Tibial nerve (tissue), 4 donors: ENCODE measurements around the gene E2F4. TPM values are rescaled to one million over a fixed set of nuclear protein-coding genes. Genes with fewer than 3 reads are reported as not detected.

ENCODE experiments used
- DNase-seq, 2 donors: peaks; one replicate each; pipeline ENCODE4 v3.0.0-alpha.2; 2019; ENCODE audit warnings: low spot score in 2 of 2
- H3K27ac ChIP-seq, 4 donors: fragments of 200-600 bp; sonication (generic) in 3 of 4; one replicate each; pipeline ENCODE4 v1.5.1; 2017 to 2019; ENCODE audit warnings: mild to moderate bottlenecking in 1 of 4
- H3K27me3 ChIP-seq, 2 donors: fragments of 200-600 bp; sonication (generic) in 1 of 2; one replicate each; pipeline versions ENCODE4 v1.5.1 to v1.6.0; 2017 to 2019
- H3K36me3 ChIP-seq, 3 donors: fragments of 200-600 bp; sonication (generic); one replicate each; pipeline ENCODE4 v1.5.1; 2018 to 2019
- H3K4me1 ChIP-seq, 4 donors: fragments of 200-600 bp; sonication (generic) in 3 of 4; one replicate each; pipeline ENCODE4 v1.5.1; 2017 to 2019
- H3K4me3 ChIP-seq, 4 donors: fragments of 200-600 bp; sonication (generic) in 3 of 4; one replicate each; pipeline ENCODE4 v1.5.1; 2017 to 2019; ENCODE audit warnings: mild to moderate bottlenecking in 1 of 4, moderate library complexity in 1 of 4
- H3K9me3 ChIP-seq, 4 donors: fragments of 200-600 bp; sonication (generic) in 3 of 4; one replicate each; pipeline ENCODE4 v1.5.1; 2017 to 2019
- CTCF ChIP-seq, 5 experiments: fragments of 200-600 bp in 3 of 5; fragments of 450-650 bp in 2 of 5; sonication (generic) in 3 of 5; IDR thresholded peaks; one replicate each; pipeline ENCODE4 v1.5.1; 2016 to 2019; ENCODE audit warnings: antibody characterized with exemption in 5 of 5, mild to moderate bottlenecking in 3 of 5, moderate library complexity in 2 of 5
- EP300 ChIP-seq, 2 donors: sonication (generic); formaldehyde crosslinking; IDR thresholded peaks; one replicate each; pipeline ENCODE4 v1.6.1; 2017; ENCODE audit warnings: antibody characterized with exemption in 2 of 2, mild to moderate bottlenecking in 1 of 2
- POLR2A ChIP-seq, 2 donors: fragments of 450-650 bp; IDR thresholded peaks; one replicate each; pipeline ENCODE4 v1.6.1; 2017; ENCODE audit warnings: antibody characterized with exemption in 2 of 2, mild to moderate bottlenecking in 2 of 2, moderate library complexity in 2 of 2
- WGBS, 2 donors: methylation state at CpG; one replicate each; pipeline ENCODE4 v1.1.5; 2018; 5-methylcytosine and 5-hydroxymethylcytosine counted together
- total RNA-seq, 4 donors: library from RNA; depleted of rRNA; stranded (reverse); fragments of >200 nt; gene quantifications; one replicate each; pipeline ENCODE4 v1.1.0, GENCODE V29; 2016

Gene E2F4
- total RNA-seq, 4 donors from 2014 or later = 60.1 to 119 (median 99.8) TPM

DNA sequence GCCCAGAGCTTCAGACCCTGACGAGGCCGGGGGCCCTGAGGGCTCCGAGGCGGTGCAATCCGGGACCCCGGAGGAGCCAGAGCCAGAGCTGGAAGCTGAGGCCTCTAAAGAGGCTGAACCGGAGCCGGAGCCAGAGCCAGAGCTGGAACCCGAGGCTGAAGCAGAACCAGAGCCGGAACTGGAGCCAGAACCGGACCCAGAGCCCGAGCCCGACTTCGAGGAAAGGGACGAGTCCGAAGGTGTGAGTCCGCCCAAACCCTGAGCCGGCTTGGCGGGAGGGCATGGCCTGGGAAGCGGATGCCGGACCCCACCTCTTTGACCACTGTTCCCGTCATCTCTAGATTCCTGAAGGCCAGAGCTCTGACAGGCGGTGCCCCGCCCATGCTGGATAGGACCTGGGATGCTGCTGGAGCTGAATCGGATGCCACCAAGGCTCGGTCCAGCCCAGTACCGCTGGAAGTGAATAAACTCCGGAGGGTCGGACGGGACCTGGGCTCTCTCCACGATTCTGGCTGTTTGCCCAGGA lies 17.2 kb upstream of the E2F4 start:
- peak overlapping the region; percentile 2 to 88 (median 81) for H3K27ac ChIP-seq
- no peaks in the 10 kb centered on the region for H3K36me3 ChIP-seq
- H3K4me1 ChIP-seq = peaks cover 0 to 58% (median 34%) of the 10 kb centered on the region in 4 donors
- 29 to 38% methylated on average over 19 to 31 of the region's 31 CpGs for WGBS, 2 donors
- no peak for TF ChIP-seq POLR2A (IDR thresholded peaks at IDR 0.05)
- no peak for TF ChIP-seq EP300 (IDR thresholded peaks at IDR 0.05)
- TF ChIP-seq CTCF (IDR thresholded peaks at IDR 0.05) = no peak
- H3K4me3 ChIP-seq = peak overlapping the region; percentile 35 to 53 (median 45)
- DNase-seq = no peak
- no peaks in the 10 kb centered on the region for H3K9me3 ChIP-seq
- peaks cover 0 to 16% of the 10 kb centered on the region in 2 donors for H3K27me3 ChIP-seq

- Histone ChIP-seq H3K4me3 (no peak overlapping the region), H3K4me1 (peaks cover 0 to 49% (median 27%) of the 10 kb centered on the region in 4 donors), H3K36me3 (no peaks in the 10 kb centered on the region), H3K27ac (no peak overlapping the region), H3K9me3 (no peaks in the 10 kb centered on the region), H3K27me3 (peaks cover 0 to 16% of the 10 kb centered on the region in 2 donors)
- TF ChIP-seq CTCF (IDR thresholded peaks at IDR 0.05) = no peak
- no peak for TF ChIP-seq EP300 (IDR thresholded peaks at IDR 0.05)
- no peak for TF ChIP-seq POLR2A (IDR thresholded peaks at IDR 0.05)
- 89 to 92% methylated on average over 6 to 9 of the region's 12 CpGs for WGBS, 2 donors
- no peak for DNase-seq
Observed at GRCh38 chr16:67176662-67177061, 15.3 kb upstream of the E2F4 start.

DNA sequence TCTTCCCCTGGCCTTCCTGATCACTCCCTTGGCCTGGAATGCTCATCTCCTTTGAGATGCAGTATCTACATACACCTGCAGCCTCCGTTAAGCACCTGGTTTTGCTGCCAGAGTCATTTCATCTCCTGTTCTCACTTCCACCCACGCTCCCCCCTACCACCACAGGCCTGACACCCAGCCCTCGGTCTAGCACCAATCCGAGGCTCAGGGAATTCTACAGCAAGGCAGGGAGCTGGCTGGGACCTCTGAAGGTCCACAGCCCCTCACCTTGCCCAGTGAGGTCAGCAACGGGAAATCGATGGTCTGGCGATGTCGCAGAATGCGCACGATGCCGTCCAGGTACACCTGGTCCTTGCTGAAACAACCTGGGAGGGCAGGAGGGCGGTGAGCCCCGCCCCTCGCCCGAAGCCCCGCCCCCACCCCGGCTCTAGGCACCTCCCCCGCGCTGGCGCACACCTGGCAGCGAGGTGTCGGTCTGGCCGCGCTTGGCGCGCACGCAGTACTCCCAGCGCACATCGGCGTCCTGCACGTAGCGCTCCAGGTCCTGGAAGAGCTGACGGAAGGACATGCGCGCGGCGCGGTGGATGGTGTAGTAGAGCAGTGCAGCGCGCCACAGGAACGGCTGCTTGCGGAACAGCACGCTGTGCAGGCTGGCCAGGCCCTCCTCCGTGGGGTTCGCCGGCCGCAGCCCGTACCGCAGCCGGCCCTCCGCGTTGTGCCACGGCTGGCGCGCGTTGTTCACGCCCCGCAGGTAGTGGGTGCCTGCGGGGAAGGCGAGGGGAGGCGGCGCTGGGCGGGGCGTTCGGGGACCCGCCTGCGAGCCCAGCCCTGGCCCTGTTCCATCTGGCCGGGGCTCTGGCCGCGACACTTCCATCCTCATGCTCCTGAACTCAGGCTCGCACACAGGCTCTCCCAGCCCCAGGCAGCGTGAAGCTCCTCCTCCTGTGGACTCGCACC lies 13.9 kb upstream of the E2F4 start:
- H3K27me3 ChIP-seq = peaks cover 0 to 16% of the 10 kb centered on the region in 2 donors
- peak overlapping the region; percentile 28 to 50 (median 40) for H3K4me3 ChIP-seq
- TF ChIP-seq CTCF (IDR thresholded peaks at IDR 0.05) = peak in 1 of 5 experiments; percentile 39
- TF ChIP-seq POLR2A (IDR thresholded peaks at IDR 0.05) = no peak
- H3K9me3 ChIP-seq = no peaks in the 10 kb centered on the region
- WGBS, 2 donors = 9% methylated on average over 17 to 53 of the region's 73 CpGs
- H3K27ac ChIP-seq = peak overlapping the region in 1 of 4 donors; percentile 65
- no peak for DNase-seq
- H3K36me3 ChIP-seq = no peaks in the 10 kb centered on the region
- peaks cover 0 to 55% (median 26%) of the 10 kb centered on the region in 4 donors for H3K4me1 ChIP-seq

DNA sequence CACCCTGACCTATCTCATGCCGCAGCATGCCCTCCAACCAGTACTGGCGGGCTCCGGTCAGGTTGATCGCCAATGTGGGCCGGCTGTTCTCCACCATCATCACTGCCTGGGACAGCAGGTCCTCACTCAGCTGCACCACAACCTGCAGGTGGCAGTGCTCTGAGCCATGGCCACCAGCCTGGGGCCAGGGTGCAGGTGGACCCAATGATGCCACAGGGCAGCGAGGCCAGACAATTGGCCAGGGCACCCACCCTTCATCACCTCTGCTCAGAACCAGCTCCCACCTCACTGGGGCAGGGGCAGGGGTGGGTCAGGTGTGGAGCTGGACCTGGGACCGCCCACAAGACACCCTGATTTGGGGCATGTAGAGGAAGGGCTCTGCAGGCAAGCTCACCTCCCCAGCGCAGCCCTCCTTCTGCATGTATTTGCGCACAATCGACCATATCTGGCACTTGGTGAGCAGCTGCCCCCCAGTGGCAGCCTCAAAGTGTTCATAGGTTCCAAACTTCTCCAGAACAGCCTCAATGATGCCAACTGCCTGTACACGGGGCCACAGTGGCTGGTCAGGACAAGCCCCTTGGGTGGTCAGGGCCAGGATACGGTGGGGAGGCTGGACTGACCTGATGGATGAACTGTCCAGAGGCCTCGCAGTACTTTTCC lies 12.4 kb upstream of the E2F4 start:
- 88 to 93% methylated on average over 9 to 10 of the region's 13 CpGs for WGBS, 2 donors
- DNase-seq = no peak
- no peaks in the 10 kb centered on the region for H3K36me3 ChIP-seq

More for the DNA sequence above, 12.4 kb upstream of the E2F4 start:
- no peak overlapping the region for H3K4me3 ChIP-seq
- H3K9me3 ChIP-seq = no peaks in the 10 kb centered on the region
- H3K4me1 ChIP-seq = peaks cover 0 to 49% (median 16%) of the 10 kb centered on the region in 4 donors
- peaks cover 0 to 14% of the 10 kb centered on the region in 2 donors for H3K27me3 ChIP-seq
- TF ChIP-seq EP300 (IDR thresholded peaks at IDR 0.05) (no peak), POLR2A (IDR thresholded peaks at IDR 0.05) (no peak), CTCF (IDR thresholded peaks at IDR 0.05) (no peak)
- no peak overlapping the region for H3K27ac ChIP-seq
